HG03575 (cell line): ENCODE data around the gene VIPR1.

ENCODE experiments used
- ATAC-seq: cut with Tn5 transposase; IDR thresholded peaks from one replicate; pipeline ENCODE4 v1.9.1; 2021; ENCODE audit not compliant: unreplicated experiment, insufficient number of reproducible peaks, low FRiP score; ENCODE audit errors: extremely low read depth

Gene VIPR1, protein sequence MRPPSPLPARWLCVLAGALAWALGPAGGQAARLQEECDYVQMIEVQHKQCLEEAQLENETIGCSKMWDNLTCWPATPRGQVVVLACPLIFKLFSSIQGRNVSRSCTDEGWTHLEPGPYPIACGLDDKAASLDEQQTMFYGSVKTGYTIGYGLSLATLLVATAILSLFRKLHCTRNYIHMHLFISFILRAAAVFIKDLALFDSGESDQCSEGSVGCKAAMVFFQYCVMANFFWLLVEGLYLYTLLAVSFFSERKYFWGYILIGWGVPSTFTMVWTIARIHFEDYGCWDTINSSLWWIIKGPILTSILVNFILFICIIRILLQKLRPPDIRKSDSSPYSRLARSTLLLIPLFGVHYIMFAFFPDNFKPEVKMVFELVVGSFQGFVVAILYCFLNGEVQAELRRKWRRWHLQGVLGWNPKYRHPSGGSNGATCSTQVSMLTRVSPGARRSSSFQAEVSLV

DNA sequence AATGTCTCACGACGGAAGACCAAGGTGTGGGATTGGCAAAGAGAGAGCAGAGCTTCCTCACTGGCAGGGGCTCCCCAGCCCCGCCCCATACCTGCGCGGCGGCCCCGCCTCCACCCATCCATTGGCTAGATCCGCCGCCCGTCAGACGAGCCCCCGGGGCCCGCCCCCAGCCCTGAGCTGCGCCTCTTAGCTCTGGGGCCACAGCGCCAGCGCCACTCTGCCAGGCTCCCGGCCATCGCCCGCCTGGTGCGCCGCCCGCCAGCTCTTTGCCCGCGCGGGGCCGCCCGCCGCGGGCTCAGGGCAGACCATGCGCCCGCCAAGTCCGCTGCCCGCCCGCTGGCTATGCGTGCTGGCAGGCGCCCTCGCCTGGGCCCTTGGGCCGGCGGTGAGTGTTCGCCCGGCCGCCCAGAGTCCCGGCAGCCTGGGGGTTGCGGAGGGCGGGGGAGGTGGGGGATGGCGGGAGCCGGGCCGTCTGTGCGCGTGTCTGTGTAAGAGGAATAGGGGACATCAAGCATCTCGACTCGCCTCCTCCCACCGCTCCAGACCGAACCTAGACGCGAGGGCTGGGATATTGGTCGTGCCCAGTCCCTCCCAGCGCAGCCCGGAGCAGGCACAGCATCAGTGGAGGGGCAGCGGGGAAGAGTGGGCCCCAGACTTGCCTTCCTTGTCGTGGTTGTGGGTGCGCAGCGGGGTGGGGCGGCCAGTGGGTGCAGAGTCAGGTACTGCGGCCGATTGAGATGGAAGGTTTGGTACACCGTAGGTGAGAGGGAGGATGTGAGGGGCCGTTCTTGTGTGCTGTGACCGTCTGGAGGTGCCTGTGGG lies at the start of gene VIPR1:
Gene VIPR1 (plus strand): TSS at position 215 of the 822 bp plus-strand sequence. CDS start 93 bp downstream, at position 308.
- ATAC-seq = peak; percentile 46

DNA sequence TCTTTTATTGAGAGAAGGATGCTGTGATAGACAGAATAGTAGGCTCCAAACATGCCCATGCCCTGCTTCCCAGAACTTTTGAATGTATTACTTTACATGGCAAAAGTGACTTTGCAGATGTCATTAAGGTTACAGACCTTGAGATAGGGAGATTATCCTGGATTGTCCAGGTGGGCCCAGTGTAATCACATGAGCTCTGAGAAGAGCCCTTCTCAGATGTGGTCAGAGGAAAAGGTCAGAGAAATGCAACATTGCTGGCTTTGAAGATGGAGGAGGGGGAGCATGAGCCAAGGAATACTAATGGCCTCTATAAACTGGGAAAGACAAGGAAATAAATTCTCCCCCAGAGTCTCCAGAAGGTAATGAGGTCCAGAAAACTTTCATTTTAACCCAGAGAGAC lies 46.2 kb upstream of the VIPR1 start:
- ATAC-seq = no peak

DNA sequence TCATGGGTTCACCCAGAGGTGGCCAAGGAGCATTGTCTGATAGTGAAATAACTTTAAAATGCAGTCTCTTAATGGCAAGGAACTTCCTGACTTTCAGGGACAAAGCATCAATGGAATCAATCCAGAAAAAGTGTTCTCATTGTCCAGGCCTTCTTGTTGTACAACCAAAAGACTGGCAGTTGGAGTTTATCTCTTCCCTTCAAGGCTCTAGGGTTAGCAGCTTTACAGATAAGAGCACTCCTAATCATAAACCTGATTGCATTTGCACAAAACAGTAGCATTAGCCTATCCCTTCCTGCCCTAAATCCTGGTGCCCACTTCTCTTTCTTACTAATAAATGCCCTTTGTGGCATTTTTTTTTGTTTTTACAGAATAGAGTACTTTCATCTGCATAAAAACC lies 43.3 kb upstream of the VIPR1 start:
- ATAC-seq = no peak

DNA sequence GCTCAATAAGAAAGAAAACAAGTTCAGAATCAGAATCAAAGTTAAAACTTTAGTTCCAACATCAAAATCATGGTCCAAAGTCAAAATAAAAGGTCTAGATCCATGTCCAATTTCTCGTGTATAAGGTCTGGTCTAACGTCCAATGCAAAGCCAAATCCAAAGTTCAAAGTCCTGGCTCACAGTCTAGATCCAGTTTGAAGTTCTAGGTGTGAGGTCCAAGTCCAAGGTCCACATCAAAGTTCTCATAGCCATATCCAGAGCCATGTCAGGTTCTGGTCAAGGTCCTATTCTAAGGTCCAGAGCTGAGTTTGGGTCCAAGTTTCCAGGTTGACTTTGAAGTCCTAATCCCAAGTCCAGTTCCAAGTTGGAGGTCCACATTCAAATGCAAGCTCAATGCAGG lies 40.7 kb upstream of the VIPR1 start:
- no peak for ATAC-seq

DNA sequence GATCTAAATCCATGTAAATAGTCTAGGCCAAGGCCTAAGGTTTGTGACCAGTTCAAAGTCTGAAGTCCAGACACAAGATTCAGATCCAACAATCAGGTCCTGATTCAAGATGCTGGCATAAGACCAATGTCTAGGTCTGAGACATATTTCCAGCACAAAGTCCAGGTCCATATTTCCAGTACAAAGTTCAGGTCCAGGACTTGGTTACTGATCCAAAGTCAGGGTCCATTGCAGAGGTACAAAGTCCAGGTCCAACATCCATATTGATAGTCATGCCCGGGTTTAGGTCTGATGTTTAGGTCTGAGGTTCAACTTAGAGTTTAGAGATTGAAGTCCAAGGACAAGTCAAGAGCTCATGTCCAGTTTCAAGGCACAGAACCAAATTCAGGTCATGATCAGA lies 39.4 kb upstream of the VIPR1 start:
- ATAC-seq = no peak

DNA sequence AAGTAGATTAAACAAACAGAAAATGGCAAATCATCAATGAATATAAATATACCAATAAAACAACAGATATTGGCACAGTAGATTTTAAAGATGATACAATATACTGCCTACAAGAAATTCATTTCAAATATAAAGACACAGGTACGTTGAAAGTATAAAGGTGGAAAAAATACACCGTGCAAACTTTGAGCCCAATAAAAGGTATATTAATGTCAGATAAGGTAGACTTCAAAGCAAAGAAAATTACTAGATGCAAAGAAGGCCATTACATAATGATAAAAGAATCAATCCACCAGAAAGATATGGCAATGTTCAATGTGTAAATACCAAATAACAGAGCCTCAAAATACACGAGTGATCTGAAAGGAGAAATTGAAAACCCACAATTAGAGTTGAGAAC lies 34.3 kb upstream of the VIPR1 start:
- ATAC-seq = no peak

DNA sequence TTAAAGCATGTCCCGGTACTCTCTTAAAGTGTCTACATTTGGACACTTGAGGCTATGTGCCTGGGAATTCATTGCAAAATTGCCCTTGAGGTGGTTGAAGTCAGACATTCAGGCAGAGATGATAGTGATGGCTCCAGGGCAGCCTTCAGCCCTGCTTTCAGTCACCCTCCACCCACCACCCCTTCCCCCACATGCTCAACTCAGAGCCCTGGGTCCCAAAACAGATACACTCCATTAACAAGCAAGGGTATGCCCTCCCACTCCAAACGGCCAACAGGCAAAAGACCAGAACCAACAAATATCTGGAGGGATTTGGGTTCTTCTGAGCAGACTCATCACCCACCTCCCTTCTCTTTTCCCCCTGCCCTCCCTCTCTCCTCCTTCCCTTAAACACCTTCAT lies 29.9 kb upstream of the VIPR1 start:
- no peak for ATAC-seq

DNA sequence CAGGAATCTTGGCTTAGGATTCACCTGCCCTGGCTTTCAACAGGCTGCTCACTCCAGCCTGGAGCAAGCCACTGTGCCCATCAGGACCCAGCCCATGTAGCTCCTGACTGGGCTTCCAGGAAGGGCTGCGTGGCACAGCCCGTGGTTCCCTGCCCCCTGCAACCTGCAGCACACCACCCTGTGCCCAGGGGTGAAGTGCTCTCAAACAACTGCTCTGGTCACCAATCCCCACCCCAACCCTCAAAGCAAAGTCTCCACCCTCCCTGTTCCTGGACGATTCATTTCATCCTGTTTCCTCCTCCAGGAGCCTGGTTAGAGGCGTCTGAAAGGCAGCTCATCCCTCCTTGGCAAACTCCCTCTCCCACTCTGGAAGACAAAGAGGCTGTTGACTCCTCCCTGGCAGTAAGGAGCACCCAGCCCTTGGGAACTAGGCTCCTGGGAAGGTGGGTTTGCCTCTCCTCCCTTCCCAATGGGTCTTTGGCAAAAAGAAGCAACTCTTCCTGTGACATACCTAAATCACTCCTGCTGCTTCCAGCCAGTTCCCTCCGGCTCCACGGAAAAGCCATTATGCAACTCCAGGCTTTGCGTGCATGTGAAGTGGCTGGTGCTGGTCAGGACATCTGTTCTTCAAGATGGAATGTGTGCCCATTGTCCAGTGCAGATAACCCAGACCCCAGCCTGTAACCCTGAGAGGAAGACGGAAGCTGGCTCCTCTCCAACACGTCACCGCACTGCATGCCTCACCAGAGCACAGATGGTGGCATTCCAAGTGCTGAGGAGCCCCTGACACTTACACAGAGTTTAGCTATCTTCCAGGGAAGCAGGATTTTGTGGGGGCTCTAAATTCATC lies 29.1 kb upstream of the VIPR1 start:
- ATAC-seq = no peak

DNA sequence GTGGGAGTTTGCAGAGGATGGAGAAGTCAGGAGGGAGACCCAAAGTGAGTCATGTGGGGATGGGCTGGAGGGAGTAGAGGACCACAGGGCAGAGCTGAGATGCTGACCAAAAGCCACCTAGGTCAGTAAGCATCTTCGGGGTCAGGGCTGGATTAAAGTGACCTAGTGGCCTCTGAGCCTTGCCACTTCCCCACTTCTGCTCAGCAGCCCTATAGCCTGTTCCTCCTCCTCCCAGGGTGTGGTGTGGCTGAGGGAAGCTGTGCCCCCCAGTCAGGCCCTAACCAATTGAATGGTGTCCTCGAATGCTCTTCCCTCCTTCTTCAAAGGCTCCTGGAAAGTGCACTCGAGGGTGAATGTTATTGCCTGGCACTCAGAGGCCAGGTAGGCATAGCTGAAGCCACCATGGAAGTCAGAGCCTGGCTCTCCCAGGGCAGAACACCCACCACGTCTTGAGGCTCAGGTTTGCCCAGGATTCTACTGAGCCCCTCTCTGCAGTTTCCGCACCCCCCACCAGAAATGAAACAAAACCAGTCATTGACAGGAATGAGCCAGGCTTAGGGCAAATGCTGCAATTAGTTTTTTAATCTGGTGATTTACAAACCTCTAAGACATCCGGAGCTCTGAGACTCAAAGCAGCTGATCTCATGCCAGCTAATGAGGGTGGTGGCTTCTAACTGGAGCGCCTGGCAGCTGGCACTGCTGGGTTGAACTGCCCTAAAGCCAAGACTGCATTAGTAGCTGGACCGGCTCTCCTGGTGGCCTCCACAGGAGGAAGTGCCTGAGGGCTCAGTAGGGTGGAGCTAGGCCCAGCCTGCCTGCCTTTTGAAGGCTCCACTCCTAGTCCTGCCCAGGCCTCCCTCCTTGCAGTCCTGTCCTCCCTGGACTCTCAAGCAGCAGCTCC lies 26.0 kb upstream of the VIPR1 start:
- ATAC-seq = no peak

DNA sequence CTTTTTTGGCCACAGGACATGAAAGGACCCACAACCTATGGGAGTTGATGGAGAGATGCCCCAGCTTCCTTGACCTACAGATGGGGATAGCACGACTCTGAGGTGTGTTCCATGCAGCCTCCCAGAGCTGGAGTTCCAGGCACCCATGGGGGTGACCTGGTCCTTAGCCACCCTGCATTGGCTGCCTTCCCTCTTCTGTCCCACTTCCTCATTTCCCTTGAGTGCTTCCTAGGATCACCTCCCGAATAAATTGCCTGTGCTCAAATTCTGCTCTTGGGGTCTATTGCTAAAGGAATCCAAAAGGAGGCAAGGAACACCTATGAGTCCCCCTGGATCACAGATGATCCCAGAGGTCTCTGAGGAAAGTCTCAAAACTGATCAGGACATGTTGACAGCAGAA lies 24.7 kb upstream of the VIPR1 start:
- no peak for ATAC-seq

DNA sequence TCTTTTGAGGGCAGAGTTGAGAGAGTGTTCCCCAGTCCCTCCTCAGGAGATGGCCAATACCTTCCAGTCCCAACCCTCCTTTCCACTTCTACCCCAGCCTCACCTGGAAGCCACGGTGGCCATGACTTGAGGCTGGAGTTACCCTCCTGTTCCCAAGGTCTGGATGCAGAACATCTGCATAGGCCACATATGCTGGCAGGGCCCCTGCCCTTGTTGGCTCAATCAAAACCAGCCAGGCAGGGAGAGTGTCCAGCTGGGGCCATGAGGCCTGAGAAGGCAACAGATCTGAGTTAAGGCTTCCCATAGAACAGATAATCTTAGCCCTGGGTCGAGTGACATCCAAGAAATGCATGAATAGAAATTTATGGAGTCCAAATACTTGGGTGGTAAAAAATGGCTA lies 23.6 kb upstream of the VIPR1 start:
- no peak for ATAC-seq

DNA sequence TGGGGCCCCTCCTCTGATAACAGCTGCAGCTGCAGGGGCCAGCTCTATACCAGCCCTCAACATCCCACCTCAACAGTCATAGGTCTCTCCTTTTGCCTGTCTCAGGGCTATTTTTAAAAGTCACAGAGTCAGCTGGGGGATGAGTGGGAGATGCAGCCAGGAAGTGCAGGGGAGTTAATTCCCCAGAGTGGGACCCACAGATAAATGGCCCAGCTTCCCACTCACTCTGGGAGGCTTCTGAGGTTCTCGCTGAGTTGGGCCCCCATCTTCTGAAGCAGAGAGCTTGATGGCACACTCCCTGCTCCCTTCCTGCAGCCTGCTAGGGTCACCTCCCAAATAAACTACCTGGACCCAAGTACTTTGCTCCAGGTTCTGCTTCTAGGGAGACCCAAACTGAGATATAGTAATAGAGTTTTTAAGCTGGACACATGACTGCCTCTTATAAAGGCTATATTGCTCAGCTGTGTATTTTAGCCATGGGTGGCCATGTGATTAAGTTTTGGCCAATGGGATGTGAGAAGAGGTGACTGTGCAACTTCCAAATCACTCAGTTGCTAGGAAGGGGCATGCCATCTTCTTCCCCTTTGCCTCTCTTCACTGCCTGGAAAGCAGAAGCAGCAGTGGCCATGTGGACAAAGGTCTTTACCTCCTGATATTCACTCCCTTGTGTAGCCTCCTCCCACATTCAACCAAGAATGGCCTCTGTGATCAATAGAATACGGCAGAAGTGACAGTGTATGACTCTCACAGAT lies 15.5 kb upstream of the VIPR1 start:
- no peak for ATAC-seq

DNA sequence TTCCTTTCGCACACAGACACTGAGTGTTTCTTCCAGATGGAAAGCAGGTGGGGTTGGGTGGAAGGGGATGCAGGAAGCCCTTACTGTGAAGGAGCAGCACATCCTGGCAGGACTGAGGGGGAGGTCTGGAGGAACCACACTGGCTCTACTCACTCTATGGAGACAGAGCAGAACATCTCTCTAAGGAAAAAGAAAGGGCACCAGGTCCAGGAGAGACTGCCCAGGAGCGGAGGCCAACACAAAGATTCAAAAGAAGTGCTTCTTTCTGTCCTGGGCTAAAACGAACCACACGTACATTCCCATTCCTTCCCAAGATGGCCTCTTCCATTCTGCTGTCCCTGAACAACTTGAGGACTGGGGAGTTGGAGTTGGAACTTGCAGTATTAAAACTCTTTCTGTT lies 13.8 kb upstream of the VIPR1 start:
- no peak for ATAC-seq

DNA sequence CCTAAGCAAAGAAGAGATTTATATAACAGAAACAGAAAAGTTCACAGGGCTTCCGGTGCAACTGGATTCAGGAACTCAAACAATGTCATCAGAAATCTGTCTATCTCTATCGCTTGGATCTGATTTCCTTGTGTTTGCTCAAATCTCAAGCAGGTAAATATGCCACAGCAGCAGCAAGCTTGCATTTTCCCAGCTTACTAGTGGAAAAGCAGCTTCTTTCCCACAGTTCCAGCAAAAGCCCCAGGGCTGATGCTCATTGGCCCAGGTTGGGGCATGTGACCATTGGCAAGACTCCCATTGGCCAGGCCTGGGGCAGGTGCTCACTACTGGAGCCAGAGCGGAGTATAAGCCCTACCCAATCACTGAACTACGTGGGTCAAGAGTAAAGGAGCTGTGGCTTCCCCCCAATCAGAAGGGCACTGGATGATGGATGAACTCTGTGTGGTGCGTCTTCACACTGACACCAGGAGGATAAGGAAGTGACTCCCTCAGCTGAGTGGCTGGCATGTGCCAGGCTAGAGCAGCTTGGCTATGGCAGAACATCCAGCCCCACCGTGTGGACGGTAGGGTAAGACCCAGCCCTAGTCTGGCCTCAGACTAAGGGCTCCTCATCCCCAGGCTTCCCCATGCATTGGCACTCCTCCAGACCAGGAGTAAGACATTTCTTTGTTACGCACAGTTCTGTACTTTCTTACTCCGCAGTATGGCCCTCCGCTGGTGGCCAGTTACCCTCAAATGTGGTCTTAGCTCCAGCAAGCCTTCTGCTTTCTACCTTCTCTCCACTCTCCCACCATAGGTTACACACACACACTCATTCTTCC lies 13.1 kb upstream of the VIPR1 start:
- no peak for ATAC-seq

DNA sequence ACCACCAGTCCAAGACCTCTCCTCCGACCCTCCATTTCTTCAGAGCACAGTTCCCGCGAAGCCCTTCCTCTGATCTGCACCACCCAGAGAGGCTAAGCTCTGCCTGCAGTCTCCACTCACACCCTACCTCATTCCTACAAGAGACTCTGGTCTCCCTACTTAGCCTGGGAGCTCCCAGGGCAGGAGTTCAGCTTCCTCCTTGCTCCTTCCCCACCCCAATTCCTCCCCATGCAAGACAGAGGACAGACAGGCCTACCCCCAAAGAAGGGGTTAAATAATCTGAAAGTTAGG lies 12.6 kb upstream of the VIPR1 start:
- ATAC-seq = no peak

DNA sequence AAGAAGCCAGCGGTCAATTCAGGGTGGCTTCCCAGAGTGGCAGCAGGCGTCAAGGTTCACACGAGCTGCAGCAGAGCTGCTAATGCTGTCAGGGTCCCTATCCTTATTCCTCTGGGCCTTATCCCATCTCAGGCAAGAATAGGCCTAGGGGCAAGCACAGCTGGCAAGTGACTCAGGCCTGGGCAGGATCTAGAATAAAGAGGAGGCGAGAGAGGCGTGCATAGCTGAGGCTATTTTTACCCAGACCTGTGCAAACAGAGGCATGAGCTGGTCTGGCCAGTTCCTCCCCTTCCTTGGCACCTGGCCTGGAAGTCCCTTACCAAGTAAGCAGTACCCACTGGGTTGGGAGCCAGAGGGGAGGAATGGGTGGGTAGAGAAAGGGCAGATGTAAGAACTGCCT lies 12.2 kb upstream of the VIPR1 start:
- peak; percentile 95 for ATAC-seq

DNA sequence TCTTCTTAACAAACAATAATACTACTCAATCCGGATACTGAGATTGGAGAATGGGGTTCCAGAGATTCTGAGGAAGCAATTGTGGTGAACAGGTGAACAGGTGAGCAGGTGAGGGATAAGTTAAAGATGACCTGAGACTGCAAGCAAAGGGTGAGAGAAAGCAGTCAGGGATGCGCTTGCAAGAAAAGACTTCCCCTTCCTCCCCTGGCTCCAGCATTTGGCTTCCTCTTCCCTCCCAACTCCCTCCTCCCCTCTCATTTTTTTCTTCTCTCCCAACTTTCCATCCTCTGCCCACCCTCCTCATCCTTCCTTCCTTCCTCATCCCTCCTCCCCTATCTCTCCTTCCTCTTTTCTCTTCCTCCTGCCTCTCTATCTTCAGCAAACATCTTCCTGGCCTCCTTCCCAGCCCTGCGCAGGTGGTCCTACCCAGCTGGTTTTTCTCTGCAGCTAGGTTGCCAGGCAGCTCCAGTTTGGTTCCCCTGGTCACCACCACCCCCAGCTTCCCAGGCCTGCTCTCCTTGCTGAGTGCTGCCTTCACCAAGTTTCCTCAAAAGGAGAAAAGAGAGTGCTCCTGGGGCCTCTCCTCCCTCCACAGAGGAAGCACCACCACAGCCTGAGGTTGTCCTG lies 10.4 kb upstream of the VIPR1 start:
- ATAC-seq = no peak
